Neural cell (in vitro differentiated cells): Measurements from ENCODE around the gene AKR1C1. TPM values are rescaled to one million over a fixed set of nuclear protein-coding genes. Genes with fewer than 3 reads are reported as not detected.

ENCODE experiments used
- H2AFZ ChIP-seq: fragments of 200-600, 300-800 bp; sonication (generic), shearing (Covaris generic); 2 replicates; pipeline ENCODE4 v1.6.0; 2014; ENCODE audit warnings: low read depth, mild to moderate bottlenecking, antibody characterized with exemption, low read length, moderate library complexity
- H3F3A ChIP-seq: fragments of 200-600 bp; shearing (Covaris generic); 2 replicates; pipeline ENCODE4 v1.6.1; 2016; ENCODE audit warnings: mild to moderate bottlenecking, moderate library complexity, mixed read lengths, antibody characterized with exemption, low read length; ENCODE audit not compliant: insufficient read depth, poor library complexity, severe bottlenecking
- H3K27ac ChIP-seq: fragments of 200-600, 300-800 bp; sonication (generic), shearing (Covaris generic); 2 replicates; pipeline ENCODE4 v1.5.1; 2014; ENCODE audit warnings: mild to moderate bottlenecking, low read length, moderate library complexity
- H3K27me3 ChIP-seq: fragments of 300-800, 200-600 bp; sonication (generic), shearing (Covaris generic); 2 replicates; pipeline ENCODE4 v1.6.0; 2014; ENCODE audit warnings: mild to moderate bottlenecking, low read depth, low read length, moderate library complexity; ENCODE audit not compliant: insufficient read depth
- H3K36me3 ChIP-seq: fragments of 300-800, 200-600 bp; sonication (generic), shearing (Covaris generic); 2 replicates; pipeline ENCODE4 v1.5.1; 2014; ENCODE audit warnings: mild to moderate bottlenecking, antibody characterized with exemption, low read length, moderate library complexity; ENCODE audit not compliant: insufficient read depth
- H3K4me2 ChIP-seq: fragments of 300-800, 200-600 bp; sonication (generic), shearing (Covaris generic); 2 replicates; pipeline ENCODE4 v1.6.0; 2014; ENCODE audit warnings: mild to moderate bottlenecking, low read length
- H3K4me3 ChIP-seq: fragments of 300-800, 200-600 bp; sonication (generic), shearing (Covaris generic); 2 replicates; pipeline ENCODE4 v1.5.1; 2014; ENCODE audit warnings: mild to moderate bottlenecking, low read length, moderate library complexity
- H3K79me2 ChIP-seq: fragments of 200-600 bp; shearing (Covaris generic); replicated peaks from 2 replicates; pipeline ENCODE4 v1.6.0; 2014; ENCODE audit warnings: mild to moderate bottlenecking, low read length, moderate library complexity; ENCODE audit not compliant: insufficient read depth
- H3K9ac ChIP-seq: fragments of 300-800, 200-600 bp; sonication (generic), shearing (Covaris generic); 2 replicates; pipeline ENCODE4 v1.6.1; 2016; ENCODE audit warnings: mild to moderate bottlenecking, low read length, mixed read lengths
- H3K9me2 ChIP-seq: fragments of 200-600 bp; shearing (Covaris generic); 2 replicates; pipeline ENCODE4 v1.6.1; 2016; ENCODE audit warnings: mild to moderate bottlenecking, low read length, mixed read lengths; ENCODE audit not compliant: insufficient read depth
- H3K9me3 ChIP-seq: fragments of 200-600, 300-800 bp; sonication (generic), shearing (Covaris generic); 2 replicates; pipeline ENCODE4 v1.6.1; 2016; ENCODE audit warnings: mild to moderate bottlenecking, mixed run types, low read length, moderate library complexity, mixed read lengths
- H4K20me1 ChIP-seq: fragments of 200-600 bp; shearing (Covaris generic); 2 replicates; pipeline ENCODE4 v1.6.1; 2016; ENCODE audit warnings: mild to moderate bottlenecking, mixed run types; ENCODE audit not compliant: insufficient read depth
- EP300 ChIP-seq: fragments of 450-650 bp; conservative IDR thresholded peaks from 2 replicates; pipeline ENCODE4 v1.6.1; 2014; ENCODE audit warnings: antibody characterized with exemption, mild to moderate bottlenecking, moderate library complexity; ENCODE audit not compliant: poor library complexity, severe bottlenecking
- EZH2 ChIP-seq: fragments of 200-600, 300-800 bp; shearing (Covaris generic), sonication (generic); IDR thresholded peaks from 2 replicates; pipeline ENCODE4 v1.6.1; 2014; ENCODE audit warnings: antibody characterized with exemption, low read length, borderline replicate concordance, mild to moderate bottlenecking; ENCODE audit not compliant: insufficient read depth, poor library complexity, severe bottlenecking
- MXI1 ChIP-seq: fragments of 450-650 bp; conservative IDR thresholded peaks from 2 replicates; pipeline ENCODE4 v1.6.1; 2014; ENCODE audit warnings: antibody characterized with exemption, mild to moderate bottlenecking; ENCODE audit not compliant: poor library complexity, severe bottlenecking
- POLR2AphosphoS5 ChIP-seq: IDR thresholded peaks from 2 replicates; pipeline ENCODE4 v1.6.1; 2012
- RAD21 ChIP-seq: fragments of 450-650 bp; conservative IDR thresholded peaks from 2 replicates; pipeline ENCODE4 v1.6.1; 2014; ENCODE audit warnings: antibody characterized with exemption, mild to moderate bottlenecking, moderate library complexity
- SMC3 ChIP-seq: fragments of 450-650 bp; conservative IDR thresholded peaks from 2 replicates; pipeline ENCODE4 v1.6.1; 2014; ENCODE audit warnings: antibody characterized with exemption, mild to moderate bottlenecking, moderate library complexity; ENCODE audit not compliant: poor library complexity
- TAF1 ChIP-seq: IDR thresholded peaks from 2 replicates; pipeline ENCODE4 v1.6.1; 2012; ENCODE audit warnings: low read depth
- polyA plus RNA-seq: library from polyadenylated mRNA; depleted of rRNA; stranded (reverse); fragments of >200 nt; gene quantifications from 2 replicates; pipeline ENCODE4 v1.2.3, GENCODE V29; 2014
- TF ChIP-seq, protein P1 (sequence below): fragments of 450-650 bp; IDR thresholded peaks from 2 replicates; pipeline ENCODE4 v1.5.1; 2014; ENCODE audit warnings: antibody characterized with exemption, mild to moderate bottlenecking, moderate library complexity; ENCODE audit not compliant: poor library complexity, severe bottlenecking
- TF ChIP-seq, protein P2 (sequence below): IDR thresholded peaks from 2 replicates; pipeline ENCODE4 v1.6.1; 2012; ENCODE audit warnings: borderline replicate concordance

AKR1C1 gene
- polyA plus RNA-seq, 1 donor from 2014 or later = 183 TPM

DNA sequence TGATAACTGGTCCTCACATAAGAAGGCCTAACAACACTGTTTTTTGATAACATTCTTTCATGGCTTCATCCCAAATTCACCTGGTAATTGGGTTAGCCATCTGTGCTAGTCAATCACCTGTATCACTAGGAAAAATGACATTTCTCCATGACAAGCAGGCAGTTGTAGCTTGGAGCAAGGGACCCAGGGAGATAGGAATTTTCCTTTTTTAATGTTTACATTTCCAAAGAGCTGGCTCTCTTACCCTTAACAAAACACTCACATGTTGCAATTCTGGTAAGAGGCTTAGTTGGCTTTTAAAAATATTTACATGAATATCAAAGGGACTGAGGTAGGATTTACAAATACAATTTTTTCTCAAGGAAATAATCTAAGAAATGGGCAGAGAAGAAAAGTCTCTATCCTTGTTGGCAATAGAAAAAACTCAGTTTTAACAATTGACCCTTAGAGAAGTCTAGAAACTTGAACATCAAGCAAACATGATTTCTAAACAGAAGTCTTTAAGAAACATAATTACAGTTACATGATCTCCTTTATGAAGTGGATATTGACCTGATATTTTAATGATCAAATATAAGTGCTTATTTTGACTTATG lies 16.1 kb upstream of the AKR1C1 start:
- no peaks in the 10 kb centered on the region for H3F3A ChIP-seq
- H3K9ac ChIP-seq = no peak overlapping the region
- no peaks in the 10 kb centered on the region for H3K36me3 ChIP-seq
- H3K9me3 ChIP-seq = no peaks in the 10 kb centered on the region
- TF ChIP-seq SMC3 = no peak
- TF ChIP-seq POLR2AphosphoS5 = no peak
- TF ChIP-seq TAF1 = no peak
- no peak for TF ChIP-seq MXI1
- TF ChIP-seq, protein P1, sequence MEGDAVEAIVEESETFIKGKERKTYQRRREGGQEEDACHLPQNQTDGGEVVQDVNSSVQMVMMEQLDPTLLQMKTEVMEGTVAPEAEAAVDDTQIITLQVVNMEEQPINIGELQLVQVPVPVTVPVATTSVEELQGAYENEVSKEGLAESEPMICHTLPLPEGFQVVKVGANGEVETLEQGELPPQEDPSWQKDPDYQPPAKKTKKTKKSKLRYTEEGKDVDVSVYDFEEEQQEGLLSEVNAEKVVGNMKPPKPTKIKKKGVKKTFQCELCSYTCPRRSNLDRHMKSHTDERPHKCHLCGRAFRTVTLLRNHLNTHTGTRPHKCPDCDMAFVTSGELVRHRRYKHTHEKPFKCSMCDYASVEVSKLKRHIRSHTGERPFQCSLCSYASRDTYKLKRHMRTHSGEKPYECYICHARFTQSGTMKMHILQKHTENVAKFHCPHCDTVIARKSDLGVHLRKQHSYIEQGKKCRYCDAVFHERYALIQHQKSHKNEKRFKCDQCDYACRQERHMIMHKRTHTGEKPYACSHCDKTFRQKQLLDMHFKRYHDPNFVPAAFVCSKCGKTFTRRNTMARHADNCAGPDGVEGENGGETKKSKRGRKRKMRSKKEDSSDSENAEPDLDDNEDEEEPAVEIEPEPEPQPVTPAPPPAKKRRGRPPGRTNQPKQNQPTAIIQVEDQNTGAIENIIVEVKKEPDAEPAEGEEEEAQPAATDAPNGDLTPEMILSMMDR = no peak
- no peak for TF ChIP-seq RAD21
- no peak for TF ChIP-seq EP300
- TF ChIP-seq EZH2 = no peak
- TF ChIP-seq, protein P2, sequence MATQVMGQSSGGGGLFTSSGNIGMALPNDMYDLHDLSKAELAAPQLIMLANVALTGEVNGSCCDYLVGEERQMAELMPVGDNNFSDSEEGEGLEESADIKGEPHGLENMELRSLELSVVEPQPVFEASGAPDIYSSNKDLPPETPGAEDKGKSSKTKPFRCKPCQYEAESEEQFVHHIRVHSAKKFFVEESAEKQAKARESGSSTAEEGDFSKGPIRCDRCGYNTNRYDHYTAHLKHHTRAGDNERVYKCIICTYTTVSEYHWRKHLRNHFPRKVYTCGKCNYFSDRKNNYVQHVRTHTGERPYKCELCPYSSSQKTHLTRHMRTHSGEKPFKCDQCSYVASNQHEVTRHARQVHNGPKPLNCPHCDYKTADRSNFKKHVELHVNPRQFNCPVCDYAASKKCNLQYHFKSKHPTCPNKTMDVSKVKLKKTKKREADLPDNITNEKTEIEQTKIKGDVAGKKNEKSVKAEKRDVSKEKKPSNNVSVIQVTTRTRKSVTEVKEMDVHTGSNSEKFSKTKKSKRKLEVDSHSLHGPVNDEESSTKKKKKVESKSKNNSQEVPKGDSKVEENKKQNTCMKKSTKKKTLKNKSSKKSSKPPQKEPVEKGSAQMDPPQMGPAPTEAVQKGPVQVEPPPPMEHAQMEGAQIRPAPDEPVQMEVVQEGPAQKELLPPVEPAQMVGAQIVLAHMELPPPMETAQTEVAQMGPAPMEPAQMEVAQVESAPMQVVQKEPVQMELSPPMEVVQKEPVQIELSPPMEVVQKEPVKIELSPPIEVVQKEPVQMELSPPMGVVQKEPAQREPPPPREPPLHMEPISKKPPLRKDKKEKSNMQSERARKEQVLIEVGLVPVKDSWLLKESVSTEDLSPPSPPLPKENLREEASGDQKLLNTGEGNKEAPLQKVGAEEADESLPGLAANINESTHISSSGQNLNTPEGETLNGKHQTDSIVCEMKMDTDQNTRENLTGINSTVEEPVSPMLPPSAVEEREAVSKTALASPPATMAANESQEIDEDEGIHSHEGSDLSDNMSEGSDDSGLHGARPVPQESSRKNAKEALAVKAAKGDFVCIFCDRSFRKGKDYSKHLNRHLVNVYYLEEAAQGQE = no peak
- no peaks in the 10 kb centered on the region for H4K20me1 ChIP-seq
- H3K79me2 ChIP-seq = no peaks in the 10 kb centered on the region
- no peak overlapping the region for H2AFZ ChIP-seq
- H3K27ac ChIP-seq = no peak overlapping the region
- no peaks in the 10 kb centered on the region for H3K27me3 ChIP-seq
- no peak overlapping the region for H3K4me3 ChIP-seq
- H3K9me2 ChIP-seq = no peaks in the 10 kb centered on the region
- no peak overlapping the region for H3K4me2 ChIP-seq

DNA sequence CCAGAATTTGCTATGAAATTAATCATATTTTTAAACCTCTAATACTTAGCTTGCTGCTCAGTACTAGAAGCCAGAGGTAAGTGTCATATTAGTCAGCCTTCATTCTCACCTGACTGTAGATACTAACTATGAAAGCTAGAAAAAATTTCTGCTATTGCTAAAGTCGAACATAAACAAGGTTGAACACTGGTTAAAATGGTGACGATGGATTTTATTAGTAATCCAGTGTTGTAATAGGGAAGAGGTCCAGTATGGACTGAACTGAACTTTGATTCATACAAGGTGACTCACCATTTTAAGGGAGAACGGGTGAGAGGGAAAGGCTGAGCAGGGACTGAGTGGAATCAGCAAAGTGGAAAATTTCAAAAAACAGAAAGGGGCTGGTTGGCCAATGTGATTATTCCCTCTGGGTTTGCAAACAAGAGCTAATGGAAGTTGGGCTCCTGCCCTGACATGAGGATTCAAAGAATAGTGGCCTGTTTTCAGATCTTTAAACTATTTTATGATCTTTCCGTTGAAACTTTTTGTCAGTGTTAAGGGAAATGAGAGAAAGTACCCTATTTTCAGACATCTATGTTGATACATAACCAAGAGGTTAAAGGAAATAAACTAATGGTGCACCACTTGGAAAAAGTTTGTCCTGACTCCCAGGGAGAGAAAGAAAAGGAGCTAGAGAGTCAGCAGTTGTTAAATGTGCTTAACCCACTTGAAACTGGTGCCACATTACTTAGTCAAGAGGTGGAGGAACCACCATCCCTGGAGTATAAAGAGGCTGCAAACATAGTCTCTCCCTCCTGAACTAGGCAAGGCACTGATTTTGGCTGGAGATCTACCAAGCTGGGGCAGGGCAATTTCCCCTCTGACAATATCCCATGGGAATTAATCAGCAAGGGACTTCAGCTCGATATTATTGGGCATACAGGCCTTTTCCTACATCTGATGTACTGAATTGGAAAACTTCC lies 15.3 kb upstream of the AKR1C1 start:
- TF ChIP-seq RAD21 (no peak), SMC3 (no peak), TAF1 (no peak), MXI1 (no peak), POLR2AphosphoS5 (no peak), EP300 (no peak), EZH2 (no peak)
- TF ChIP-seq, protein P2 = no peak
- TF ChIP-seq, protein P1 = no peak
- H3K36me3 ChIP-seq = no peaks in the 10 kb centered on the region
- no peak overlapping the region for H3K27ac ChIP-seq
- H2AFZ ChIP-seq = no peak overlapping the region
- H3K9me3 ChIP-seq = no peaks in the 10 kb centered on the region
- H3K9me2 ChIP-seq = no peaks in the 10 kb centered on the region
- H3K79me2 ChIP-seq = no peaks in the 10 kb centered on the region
- no peaks in the 10 kb centered on the region for H4K20me1 ChIP-seq
- H3K4me3 ChIP-seq = no peak overlapping the region
- H3F3A ChIP-seq = no peaks in the 10 kb centered on the region
- no peak overlapping the region for H3K9ac ChIP-seq
- H3K4me2 ChIP-seq = no peak overlapping the region
- H3K27me3 ChIP-seq = no peaks in the 10 kb centered on the region
